SK-N-SH treated with all-trans-retinoic acid at 6 μM for 48 hours (cell line): ENCODE results near the gene SHC1.
A peak's percentile ranks its signal among the peaks of the same experiment; 100 is the strongest.
"Not testable (repeated sequence)": the region's sequence is repeated elsewhere in the genome, so short reads cannot be mapped to it uniquely, and the experiment has no call there.

Experiments
- CSDC2 ChIP-seq: fragments of 250-450 bp; sonication (Bioruptor Pico); IDR thresholded peaks from 2 replicates; pipeline ENCODE4 v1.5.0; 2020; ENCODE audit warnings: mild to moderate bottlenecking, moderate library complexity
- ESRRG ChIP-seq: fragments of 250-450 bp; sonication (Bioruptor Pico); IDR thresholded peaks from 2 replicates; pipeline ENCODE4 v1.6.1; 2021; ENCODE audit warnings: mild to moderate bottlenecking
- GLIS3 ChIP-seq: fragments of 250-450 bp; sonication (Bioruptor Pico); IDR thresholded peaks from 2 replicates; pipeline ENCODE4 v1.5.0; 2020; ENCODE audit warnings: mild to moderate bottlenecking, moderate library complexity
- RARB ChIP-seq: fragments of 250-450 bp; sonication (Bioruptor Pico); IDR thresholded peaks from 2 replicates; pipeline ENCODE4 v1.8.0; 2021; ENCODE audit warnings: mild to moderate bottlenecking, moderate library complexity
- TCF4 ChIP-seq: fragments of 250-450 bp; sonication (Bioruptor Pico); IDR thresholded peaks from 2 replicates; pipeline ENCODE4 v1.8.0; 2021; ENCODE audit warnings: mild to moderate bottlenecking, moderate library complexity, borderline replicate concordance
- TOX ChIP-seq: fragments of 250-450 bp; sonication (Bioruptor Pico); IDR thresholded peaks from 2 replicates; pipeline ENCODE4 v1.8.0; 2021; ENCODE audit warnings: mild to moderate bottlenecking, moderate library complexity, borderline replicate concordance
- ZC3H10 ChIP-seq: fragments of 250-450 bp; sonication (Bioruptor Pico); IDR thresholded peaks from 2 replicates; pipeline ENCODE4 v1.5.1; 2021; ENCODE audit warnings: mild to moderate bottlenecking, moderate library complexity
- TF ChIP-seq, protein P1 (sequence below): fragments of 250-450 bp; sonication (Bioruptor Pico); IDR thresholded peaks from 2 replicates; pipeline ENCODE4 v1.5.0; 2020; ENCODE audit warnings: mild to moderate bottlenecking, moderate library complexity
- TF ChIP-seq, protein P2 (sequence below): fragments of 250-450 bp; sonication (Bioruptor Pico); IDR thresholded peaks from 2 replicates; pipeline ENCODE4 v1.5.1; 2020; ENCODE audit warnings: low read depth, mild to moderate bottlenecking, moderate library complexity
- TF ChIP-seq, protein P3 (sequence below): fragments of 250-450 bp; sonication (Bioruptor Pico); IDR thresholded peaks from 2 replicates; pipeline ENCODE4 v1.8.0; 2020; ENCODE audit warnings: mild to moderate bottlenecking, moderate library complexity, borderline replicate concordance

DNA sequence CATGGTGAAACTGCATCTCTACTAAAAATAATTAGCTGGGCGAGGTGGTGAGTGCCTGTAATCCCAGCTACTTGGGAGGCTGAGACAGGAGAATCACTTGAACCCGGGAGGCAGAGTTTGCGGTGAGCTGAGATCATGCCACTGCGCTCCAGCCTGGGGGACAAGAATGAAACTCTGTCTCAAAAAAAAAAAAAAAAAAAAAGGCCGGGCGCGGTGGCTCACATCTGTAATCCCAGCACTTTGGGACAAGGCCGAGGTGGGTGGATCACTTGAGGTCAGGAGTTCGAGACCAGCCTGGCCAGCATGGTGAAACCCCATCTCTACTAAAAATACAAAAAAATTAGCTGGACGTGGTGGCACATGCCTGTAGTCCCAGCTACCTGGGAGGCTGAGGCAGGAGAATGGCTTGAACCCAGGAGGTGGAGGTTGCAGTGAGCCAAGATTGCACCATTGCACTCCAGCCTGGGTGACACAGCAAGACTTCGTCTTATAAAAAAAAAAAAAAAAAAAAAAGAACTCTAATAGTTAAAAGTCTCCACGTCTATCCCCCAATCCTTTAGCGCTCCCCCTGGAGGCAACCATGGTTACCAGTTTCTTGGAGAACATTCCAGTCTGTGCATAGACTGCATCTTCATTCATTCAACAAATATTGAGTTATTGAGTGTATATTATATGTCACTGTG is 24.9 kb upstream of the SHC1 start:
- not testable (repeated sequence) for TF ChIP-seq RARB (CRISPR knock-in tag); ESRRG (CRISPR knock-in tag); ZC3H10 (CRISPR knock-in tag); TCF4; CSDC2 (CRISPR knock-in tag); GLIS3 (CRISPR knock-in tag)
- TF ChIP-seq, protein P1, sequence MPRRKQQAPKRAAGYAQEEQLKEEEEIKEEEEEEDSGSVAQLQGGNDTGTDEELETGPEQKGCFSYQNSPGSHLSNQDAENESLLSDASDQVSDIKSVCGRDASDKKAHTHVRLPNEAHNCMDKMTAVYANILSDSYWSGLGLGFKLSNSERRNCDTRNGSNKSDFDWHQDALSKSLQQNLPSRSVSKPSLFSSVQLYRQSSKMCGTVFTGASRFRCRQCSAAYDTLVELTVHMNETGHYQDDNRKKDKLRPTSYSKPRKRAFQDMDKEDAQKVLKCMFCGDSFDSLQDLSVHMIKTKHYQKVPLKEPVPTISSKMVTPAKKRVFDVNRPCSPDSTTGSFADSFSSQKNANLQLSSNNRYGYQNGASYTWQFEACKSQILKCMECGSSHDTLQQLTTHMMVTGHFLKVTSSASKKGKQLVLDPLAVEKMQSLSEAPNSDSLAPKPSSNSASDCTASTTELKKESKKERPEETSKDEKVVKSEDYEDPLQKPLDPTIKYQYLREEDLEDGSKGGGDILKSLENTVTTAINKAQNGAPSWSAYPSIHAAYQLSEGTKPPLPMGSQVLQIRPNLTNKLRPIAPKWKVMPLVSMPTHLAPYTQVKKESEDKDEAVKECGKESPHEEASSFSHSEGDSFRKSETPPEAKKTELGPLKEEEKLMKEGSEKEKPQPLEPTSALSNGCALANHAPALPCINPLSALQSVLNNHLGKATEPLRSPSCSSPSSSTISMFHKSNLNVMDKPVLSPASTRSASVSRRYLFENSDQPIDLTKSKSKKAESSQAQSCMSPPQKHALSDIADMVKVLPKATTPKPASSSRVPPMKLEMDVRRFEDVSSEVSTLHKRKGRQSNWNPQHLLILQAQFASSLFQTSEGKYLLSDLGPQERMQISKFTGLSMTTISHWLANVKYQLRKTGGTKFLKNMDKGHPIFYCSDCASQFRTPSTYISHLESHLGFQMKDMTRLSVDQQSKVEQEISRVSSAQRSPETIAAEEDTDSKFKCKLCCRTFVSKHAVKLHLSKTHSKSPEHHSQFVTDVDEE (CRISPR knock-in tag): not testable (repeated sequence)
- TF ChIP-seq, protein P2, sequence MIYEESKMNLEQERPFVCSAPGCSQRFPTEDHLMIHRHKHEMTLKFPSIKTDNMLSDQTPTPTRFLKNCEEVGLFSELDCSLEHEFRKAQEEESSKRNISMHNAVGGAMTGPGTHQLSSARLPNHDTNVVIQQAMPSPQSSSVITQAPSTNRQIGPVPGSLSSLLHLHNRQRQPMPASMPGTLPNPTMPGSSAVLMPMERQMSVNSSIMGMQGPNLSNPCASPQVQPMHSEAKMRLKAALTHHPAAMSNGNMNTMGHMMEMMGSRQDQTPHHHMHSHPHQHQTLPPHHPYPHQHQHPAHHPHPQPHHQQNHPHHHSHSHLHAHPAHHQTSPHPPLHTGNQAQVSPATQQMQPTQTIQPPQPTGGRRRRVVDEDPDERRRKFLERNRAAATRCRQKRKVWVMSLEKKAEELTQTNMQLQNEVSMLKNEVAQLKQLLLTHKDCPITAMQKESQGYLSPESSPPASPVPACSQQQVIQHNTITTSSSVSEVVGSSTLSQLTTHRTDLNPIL: not testable (repeated sequence)
- TF ChIP-seq TOX (CRISPR knock-in tag): peak; percentile 5; the same call in 1 of the 2 replicates
- TF ChIP-seq, protein P3, sequence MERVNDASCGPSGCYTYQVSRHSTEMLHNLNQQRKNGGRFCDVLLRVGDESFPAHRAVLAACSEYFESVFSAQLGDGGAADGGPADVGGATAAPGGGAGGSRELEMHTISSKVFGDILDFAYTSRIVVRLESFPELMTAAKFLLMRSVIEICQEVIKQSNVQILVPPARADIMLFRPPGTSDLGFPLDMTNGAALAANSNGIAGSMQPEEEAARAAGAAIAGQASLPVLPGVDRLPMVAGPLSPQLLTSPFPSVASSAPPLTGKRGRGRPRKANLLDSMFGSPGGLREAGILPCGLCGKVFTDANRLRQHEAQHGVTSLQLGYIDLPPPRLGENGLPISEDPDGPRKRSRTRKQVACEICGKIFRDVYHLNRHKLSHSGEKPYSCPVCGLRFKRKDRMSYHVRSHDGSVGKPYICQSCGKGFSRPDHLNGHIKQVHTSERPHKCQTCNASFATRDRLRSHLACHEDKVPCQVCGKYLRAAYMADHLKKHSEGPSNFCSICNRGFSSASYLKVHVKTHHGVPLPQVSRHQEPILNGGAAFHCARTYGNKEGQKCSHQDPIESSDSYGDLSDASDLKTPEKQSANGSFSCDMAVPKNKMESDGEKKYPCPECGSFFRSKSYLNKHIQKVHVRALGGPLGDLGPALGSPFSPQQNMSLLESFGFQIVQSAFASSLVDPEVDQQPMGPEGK: not testable (repeated sequence)
